WERI-Rb-1 (cell line): ENCODE measurements around the gene PLA2G4A.

Source experiments
- DNase-seq: peaks from one replicate; pipeline ENCODE4 v3.0.0-alpha.2; 2020
- H3K27ac ChIP-seq: fragments of 250-450 bp; sonication (Bioruptor Pico); 2 replicates; pipeline ENCODE4 v1.5.1; 2020; ENCODE audit warnings: mild to moderate bottlenecking, moderate library complexity
- H3K27me3 ChIP-seq: fragments of 250-450 bp; sonication (Bioruptor Pico); 2 replicates; pipeline ENCODE4 v1.5.1; 2021; ENCODE audit warnings: mild to moderate bottlenecking, low read depth, moderate library complexity; ENCODE audit not compliant: insufficient read depth, severe bottlenecking
- H3K36me3 ChIP-seq: fragments of 250-450 bp; sonication (Bioruptor Pico); 2 replicates; pipeline ENCODE4 v1.5.1; 2020; ENCODE audit warnings: mild to moderate bottlenecking, moderate library complexity
- H3K4me3 ChIP-seq: 2 replicates; pipeline ENCODE4 v1.5.1; 2011; ENCODE audit warnings: low read depth, mild to moderate bottlenecking, control low read depth, low read length
- H3K9me3 ChIP-seq: fragments of 250-450 bp; sonication (Bioruptor Pico); 2 replicates; pipeline ENCODE4 v1.5.1; 2021; ENCODE audit warnings: mild to moderate bottlenecking, moderate library complexity; ENCODE audit not compliant: severe bottlenecking
- CTCF ChIP-seq: IDR thresholded peaks from 2 replicates; pipeline ENCODE4 v1.5.1; 2011; ENCODE audit warnings: low read depth, mild to moderate bottlenecking, control low read depth, inconsistent platforms, low read length

The PLA2G4A gene

GRCh38 chr1:187032316-187032981 is 203.7 kb downstream of the PLA2G4A start:
- no peaks in the 10 kb centered on the region for H3K27me3 ChIP-seq
- no peak for TF ChIP-seq CTCF
- no peak for DNase-seq
- H3K4me3 ChIP-seq: no peak overlapping the region
- no peak overlapping the region for H3K27ac ChIP-seq
- H3K36me3 ChIP-seq: no peaks in the 10 kb centered on the region
- H3K9me3 ChIP-seq: peaks cover 7% of the 10 kb centered on the region

GRCh38 chr1:187032982-187033692 is 204.4 kb downstream of the PLA2G4A start:
- peaks cover 7% of the 10 kb centered on the region for H3K9me3 ChIP-seq
- H3K4me3 ChIP-seq: no peak overlapping the region
- DNase-seq: no peak
- no peak for TF ChIP-seq CTCF
- no peaks in the 10 kb centered on the region for H3K27me3 ChIP-seq
- H3K27ac ChIP-seq: no peak overlapping the region
- no peaks in the 10 kb centered on the region for H3K36me3 ChIP-seq

GRCh38 chr1:187033693-187034390 is 205.1 kb downstream of the PLA2G4A start:
- no peaks in the 10 kb centered on the region for H3K36me3 ChIP-seq
- H3K4me3 ChIP-seq: no peak overlapping the region
- H3K27ac ChIP-seq: no peak overlapping the region
- TF ChIP-seq CTCF: no peak
- DNase-seq: no peak
- H3K9me3 ChIP-seq: peaks cover 1% of the 10 kb centered on the region
- H3K27me3 ChIP-seq: no peaks in the 10 kb centered on the region

GRCh38 chr1:187034501-187034900 is 205.8 kb downstream of the PLA2G4A start:
- DNase-seq: no peak
- no peaks in the 10 kb centered on the region for H3K36me3 ChIP-seq
- no peak overlapping the region for H3K4me3 ChIP-seq
- no peaks in the 10 kb centered on the region for H3K9me3 ChIP-seq
- no peak for TF ChIP-seq CTCF
- no peak overlapping the region for H3K27ac ChIP-seq
- no peaks in the 10 kb centered on the region for H3K27me3 ChIP-seq

GRCh38 chr1:187037973-187038553 is 209.3 kb downstream of the PLA2G4A start:
- no peak for DNase-seq
- TF ChIP-seq CTCF: no peak
- no peak overlapping the region for H3K27ac ChIP-seq
- no peaks in the 10 kb centered on the region for H3K9me3 ChIP-seq
- no peak overlapping the region for H3K4me3 ChIP-seq
- no peaks in the 10 kb centered on the region for H3K27me3 ChIP-seq
- no peaks in the 10 kb centered on the region for H3K36me3 ChIP-seq
